Activated effector memory CD4-positive, alpha-beta T cell treated with anti-CD3 and anti-CD28 coated beads, Interleukin-2, amount 50 U/mL, for 16 hours (primary cell): ENCODE data around the gene UTF1.
"Not testable (repeated sequence)": the region's sequence is repeated elsewhere in the genome, so short reads cannot be mapped to it uniquely, and the experiment has no call there.

Experiments used
- DNase-seq: peaks from one replicate; pipeline ENCODE4 v3.0.0-alpha.2; 2020

The UTF1 gene

DNA sequence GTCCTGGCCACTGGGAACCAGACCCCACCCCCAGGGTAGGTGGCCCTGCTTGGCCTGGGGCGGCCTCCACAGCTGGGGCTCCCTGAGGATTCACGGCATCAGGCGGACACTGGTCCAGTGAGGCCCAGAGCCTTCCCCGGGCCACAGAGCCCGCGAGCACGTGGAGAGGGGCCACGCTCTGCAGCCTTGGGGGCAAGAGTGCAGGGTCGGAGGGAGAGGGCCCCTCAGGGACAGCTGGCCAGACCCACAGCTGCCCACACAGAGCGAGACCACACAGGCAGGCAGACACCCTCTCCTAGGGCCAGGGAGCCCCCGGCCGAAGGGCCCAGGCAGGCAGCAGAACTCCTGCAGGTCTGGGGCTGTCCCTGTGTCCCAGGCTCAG, 18.3 kb downstream of the UTF1 start:
- no peak for DNase-seq

DNA sequence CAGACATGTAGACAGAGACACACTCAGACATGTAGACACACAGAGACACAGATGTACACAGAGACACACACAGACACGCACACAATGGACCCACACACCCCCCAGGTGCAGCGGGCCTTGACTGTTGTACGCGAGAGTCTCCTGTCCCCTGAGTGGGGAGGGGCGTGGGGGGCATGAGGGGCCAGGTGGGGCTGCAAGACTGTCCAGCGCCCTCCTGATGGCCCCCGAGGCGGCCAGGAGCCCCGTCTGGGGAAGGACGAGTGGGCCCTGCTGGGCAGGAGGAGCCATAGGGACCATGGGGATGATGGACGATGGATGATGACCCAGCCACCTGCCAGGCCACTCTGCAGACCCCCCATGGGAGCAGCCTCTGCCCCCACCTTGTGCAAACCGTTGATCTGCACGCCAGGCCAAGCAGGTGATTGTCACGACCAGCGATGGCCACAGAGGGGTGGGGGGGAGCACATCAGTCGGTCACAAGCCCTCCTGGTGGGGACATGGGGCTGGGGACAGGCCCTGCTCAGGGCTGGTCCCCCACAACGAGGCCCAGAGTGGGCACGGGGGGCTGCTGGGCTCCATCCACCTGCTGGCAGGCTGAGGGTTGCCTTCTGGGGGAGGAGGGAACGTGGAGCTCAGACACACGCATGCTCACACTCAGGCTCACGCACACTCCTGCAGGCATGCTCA, 19.2 kb downstream of the UTF1 start:
- no peak for DNase-seq

DNA sequence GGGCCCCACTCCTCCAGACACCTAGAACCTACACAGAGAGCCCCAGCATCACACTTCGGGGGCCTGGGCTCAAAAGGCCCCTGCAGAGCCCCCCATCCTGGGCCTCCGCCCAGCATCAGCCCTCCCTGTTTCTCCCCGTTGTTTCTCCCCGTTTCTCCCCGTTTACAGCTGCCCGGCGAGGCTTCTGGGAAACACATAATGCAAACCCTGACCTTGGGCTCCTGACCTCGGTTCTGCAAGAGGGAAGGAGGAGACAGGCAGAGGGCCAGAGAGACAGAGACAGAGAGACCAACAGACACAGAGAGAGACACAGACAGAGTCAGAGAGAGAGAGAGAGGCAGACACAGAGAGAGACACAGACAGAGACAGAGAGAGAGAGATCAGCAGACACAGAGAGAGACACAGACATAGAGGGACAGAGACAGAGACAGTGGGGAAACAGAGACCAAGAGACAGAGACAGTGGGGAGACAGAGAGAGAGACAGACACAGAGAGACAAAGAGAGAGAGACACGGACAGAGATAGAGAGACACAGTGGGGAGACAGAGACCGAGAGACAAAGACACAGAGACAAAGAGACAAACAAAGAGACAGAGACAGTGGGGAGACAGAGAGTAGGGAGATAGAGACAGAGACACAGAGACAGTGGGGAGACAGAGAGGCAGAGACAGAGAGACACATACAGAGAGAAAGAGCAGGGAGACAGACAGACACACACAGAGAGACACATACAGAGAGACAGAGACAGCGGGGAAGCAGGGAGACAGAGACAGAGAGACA, 20.1 kb downstream of the UTF1 start:
- no peak for DNase-seq

DNA sequence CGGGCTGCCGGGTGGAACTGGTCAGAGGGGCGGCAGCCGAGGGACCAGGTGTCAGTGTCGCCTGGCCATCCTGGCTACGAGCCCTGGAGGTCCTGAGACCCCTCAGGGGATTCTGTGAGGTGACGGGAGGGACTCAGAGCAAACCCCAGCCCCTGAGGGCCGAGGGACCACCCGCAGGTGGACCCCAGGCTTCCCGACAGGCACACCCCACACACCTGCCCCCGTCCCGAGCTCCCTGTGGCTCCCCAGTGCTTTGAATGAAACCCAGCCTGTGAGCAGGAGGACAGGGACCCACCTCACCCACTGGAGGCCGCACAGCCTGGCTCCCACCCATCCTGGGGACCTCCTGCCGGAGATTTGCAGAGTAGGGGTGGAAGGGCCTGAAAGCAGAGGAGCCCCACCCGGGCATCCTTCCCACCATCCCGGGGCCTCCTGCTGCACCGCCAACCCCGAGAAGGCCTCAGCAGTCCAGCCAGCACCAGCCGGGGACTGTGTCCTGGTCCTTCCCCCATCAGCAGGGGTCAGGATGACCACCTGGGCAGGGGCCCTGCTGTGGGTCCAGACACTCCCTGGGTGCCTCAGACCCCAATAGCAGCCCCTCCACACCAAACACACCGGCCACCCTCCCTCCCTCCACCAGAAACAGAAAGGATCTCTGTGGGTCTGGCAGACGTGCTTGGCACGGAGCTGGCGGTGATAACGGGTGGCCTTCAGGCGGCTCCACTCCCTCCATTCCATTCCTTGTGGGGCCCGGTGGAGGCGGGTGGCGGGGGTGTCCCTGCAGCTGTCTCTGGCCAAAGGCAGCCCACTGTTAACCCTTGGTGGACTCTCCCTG, 21.6 kb downstream of the UTF1 start:
- DNase-seq, result no peak

DNA sequence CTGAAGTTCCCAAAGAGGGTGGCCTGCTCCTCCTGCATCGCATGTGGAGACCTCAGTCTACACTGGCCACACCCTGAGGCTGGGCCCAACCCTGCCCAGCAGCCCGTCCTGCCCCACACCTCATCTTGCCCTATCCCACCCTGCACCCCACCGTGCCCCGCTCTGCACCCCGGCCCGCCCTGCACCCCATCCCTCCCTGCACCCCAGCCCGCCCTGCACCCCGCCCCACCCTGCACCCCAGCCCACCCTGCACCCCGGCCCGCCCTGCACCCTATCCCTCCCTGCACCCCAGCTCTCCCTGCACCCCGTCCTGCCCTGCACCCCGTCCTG, 22.2 kb downstream of the UTF1 start:
- no peak for DNase-seq

DNA sequence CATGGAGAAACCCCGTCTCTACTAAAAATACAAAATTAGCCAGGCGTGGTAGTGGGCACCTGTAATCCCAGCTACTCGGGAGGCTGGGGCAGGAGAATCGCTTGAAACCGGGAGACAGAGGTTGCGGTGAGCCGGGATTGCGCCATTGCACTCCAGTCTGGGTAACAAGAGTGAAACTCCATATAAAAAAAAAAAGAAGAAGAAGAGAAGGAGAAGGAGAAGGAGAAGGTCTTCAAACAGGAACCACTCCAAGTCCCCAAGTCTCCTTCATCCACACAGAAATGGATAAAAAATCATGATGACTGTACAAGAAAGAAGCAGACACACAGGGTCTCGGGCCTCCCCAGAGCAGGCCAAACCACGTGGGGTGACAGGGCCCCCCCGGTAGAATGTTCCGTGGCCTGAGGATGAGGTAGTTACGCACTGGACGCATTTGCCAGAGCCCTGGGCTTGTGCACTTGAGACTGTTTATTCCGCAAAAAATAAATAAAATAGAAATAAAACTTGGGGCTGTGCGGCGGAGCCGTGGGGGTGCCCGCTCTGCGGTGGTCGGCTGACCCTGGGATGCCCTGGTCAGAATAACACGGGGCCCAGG, 23.4 kb downstream of the UTF1 start:
- DNase-seq, result no peak

DNA sequence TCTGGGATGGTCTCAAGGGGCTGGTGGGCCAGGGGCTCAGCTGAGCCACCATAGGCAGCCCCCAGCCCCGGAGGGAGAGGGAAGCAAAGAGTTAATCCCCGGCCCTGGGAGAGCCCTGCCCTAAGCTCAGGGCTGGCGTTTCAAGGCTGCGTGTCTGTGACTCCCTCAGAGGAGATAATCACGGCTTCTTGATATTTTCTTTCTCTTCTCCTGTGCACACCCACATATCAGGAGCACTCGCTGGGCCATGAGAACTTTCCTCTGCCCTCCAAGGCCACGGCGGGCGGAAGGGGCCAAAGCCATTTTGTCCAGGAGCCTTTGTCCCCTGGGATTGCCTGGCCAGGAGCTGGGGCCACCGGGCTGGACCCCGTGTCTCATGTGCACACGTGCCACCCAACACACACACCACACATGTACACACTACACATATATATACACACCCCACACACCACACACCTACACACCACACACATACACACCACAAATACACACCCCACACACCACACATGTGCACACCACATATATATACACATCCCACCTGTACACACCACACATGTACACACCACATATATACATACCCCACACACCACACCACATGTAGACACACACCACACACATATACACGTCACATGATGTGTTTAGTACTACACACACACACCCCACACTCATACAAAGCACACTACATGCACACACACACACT, 24.6 kb downstream of the UTF1 start:
- no peak for DNase-seq

DNA sequence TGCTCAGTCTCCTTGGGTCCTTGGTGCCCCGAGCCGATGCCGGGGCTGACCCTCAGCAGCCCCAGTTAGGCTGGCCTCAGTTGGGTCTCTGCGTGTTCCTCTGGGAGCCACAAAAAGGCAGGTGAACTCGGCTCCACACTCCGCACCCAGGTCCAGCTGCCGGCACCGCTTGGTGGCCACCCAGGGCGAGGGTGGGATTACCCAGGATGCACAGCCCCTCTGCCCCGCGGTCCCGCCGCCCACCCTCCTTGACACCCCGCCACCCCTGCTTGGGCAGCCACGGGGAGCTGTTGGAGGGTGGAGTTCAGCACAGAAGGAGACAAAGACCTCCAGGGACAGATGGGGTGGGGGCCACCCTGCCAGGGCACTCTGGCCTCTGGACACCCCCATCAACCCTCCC, 25.3 kb downstream of the UTF1 start:
- no peak for DNase-seq

DNA sequence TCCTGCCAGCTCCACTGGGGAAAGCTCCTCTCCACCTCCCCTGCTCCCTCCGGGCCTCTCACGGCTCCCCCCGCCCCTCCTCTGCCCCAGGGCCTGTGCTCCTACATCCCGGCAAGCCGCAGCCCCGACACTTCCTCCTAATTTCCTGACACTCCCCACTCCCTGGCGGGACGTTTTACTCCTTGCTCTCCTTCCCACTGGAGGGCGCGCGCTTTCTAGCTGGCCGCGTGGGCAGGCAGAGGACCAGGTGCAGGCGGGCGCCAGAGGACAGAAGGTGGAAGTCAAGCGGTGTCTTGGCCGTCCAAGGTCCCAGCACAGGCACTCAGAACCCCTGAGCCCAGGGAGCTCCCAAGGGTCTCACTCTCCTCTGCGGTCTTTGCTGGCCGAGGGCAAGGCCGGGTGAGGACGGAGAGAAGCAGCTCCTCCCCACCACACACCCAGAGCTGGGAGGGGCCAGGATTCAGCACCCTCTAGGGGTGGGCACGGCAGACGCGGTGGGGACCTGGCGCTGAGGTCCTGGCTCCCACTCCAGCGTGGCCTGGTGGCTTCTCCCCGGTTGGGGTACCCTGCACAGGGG, 27.6 kb downstream of the UTF1 start:
- DNase-seq, result no peak

DNA sequence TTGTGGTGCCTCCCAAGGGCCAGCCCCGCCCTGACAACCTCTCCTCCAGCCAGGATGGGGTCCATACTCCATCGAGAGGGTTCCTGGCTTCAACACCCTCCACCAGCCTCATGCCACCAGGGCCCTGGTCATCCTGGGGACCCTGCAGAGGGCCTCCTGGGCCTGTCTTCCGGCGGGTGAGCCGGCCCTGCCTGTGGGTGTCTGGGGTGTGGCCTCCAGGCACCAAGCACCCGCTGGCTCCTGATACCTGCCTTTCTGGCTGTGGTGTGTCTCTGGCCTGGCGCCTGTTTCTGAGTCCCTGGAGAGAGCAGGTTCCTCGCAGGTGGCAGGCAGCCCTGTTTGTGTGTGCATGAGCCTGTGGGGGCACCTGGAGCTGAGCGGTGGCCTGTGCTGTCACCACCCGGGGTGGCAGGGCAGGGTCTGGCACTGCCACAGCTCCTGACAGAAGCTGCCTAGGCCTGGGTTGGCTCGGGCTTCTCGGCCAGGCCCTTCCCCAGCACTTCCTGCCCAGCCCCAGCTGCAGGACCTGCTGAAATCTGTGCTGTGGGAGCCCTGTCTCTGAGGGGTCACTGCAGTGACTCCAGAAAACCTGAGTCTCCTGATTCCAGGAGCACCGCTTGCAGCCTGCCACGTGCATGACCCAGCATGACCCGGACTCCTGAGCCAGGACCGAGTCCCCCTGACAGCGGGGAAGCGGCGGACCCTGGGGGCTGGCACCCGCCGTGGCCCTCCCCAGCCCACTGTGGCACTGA, 28.2 kb downstream of the UTF1 start:
- peak; percentile 76 for DNase-seq

DNA sequence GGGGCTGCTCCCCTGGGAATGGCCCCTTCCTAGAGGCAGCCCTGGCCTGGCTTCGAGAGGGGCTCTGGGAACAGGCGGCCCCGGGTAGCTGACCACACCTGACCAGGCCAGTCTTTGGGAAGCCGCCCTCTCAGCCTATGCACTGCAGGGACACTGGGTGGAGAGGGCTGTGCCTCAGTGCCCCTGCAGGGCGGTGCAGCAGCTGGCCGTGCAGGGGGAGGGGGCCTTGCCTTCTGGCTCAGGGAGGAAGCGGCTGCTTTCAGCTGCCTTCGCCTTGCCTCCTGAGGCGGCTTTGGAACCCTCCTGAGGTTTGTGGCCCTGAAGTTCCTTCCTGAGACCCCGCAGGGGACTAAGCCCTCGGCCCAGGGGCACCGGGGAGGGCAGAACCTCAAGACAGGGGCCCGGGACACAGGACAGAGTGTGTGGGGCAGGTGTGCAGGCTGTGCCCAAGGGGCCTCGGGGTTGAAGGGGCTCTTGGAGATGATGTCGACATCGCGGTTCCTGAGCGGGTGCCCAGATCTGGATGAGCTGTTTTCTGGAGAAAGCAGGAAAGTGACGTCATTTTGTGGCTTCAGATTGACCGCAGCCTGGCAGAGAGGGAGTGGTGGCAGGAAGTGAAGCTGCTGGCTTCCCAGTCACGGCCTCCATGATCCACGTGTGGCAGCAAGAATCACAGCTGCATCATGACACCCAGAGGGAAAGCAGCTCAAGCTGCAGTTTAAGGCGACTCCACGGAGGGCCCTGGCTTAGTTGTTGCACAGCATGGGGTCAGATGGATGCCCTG, 29.0 kb downstream of the UTF1 start:
- DNase-seq, result peak; percentile 93

DNA sequence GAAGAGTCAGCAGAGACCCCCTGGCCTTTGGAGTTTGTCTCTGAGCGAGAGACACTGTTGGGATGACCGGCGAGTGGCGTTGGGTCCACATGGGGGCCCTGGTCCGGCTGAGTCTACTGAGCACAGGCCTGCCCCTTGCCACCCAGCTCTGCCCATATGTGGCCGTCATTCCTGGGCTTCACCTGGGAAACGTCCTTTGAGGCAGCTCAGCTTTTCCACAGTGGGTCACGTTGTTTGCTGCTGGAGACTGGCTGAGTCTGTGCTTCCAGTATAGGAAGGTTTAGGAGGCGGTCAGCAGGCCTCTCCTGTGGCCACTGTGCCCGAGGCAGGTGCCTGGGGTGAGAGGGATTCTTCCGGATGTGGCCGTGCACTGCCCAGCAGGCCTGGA, 29.6 kb downstream of the UTF1 start:
- DNase-seq, result no peak

DNA sequence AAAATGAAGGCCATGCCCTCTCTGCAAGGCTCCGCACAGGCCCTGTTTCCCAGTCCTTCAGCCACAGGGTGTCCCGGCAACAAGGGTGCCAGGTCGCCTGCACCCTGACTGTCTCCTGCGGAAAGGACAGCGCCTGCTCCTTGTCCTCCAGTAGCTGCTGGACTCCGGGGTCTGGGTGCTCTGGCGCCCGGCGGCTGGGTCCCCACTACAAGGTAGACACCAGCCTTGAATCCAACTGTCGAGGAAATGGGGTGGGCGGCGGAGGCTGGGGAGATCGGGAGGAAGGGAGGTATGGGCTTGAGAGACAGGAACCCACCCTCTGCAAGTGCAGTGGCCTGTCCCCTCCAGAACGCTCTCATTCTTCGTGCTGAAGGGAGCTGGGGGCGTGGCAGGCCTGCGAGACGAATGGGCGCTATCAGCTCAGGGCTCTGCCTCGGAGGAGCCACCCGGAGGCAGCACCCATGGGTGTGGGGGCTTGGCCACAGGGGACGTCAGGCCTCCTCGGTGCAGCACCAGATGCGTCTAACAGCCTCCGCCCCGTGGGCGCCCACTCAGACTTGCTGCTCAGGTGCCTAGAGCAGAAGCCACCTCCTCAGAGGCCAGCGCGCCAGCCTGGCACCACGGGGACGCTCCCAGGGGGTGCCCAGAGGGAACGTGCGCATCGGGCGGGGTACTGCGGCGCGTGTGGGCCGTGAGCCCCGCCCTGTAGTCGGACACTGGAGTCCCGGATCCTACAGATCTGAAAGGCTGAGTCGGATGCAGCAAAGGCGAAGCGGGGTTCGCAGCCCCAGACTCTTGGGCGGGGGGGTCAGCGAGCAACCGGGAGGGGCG, 31.1 kb downstream of the UTF1 start:
- DNase-seq, result peak; percentile 86

DNA sequence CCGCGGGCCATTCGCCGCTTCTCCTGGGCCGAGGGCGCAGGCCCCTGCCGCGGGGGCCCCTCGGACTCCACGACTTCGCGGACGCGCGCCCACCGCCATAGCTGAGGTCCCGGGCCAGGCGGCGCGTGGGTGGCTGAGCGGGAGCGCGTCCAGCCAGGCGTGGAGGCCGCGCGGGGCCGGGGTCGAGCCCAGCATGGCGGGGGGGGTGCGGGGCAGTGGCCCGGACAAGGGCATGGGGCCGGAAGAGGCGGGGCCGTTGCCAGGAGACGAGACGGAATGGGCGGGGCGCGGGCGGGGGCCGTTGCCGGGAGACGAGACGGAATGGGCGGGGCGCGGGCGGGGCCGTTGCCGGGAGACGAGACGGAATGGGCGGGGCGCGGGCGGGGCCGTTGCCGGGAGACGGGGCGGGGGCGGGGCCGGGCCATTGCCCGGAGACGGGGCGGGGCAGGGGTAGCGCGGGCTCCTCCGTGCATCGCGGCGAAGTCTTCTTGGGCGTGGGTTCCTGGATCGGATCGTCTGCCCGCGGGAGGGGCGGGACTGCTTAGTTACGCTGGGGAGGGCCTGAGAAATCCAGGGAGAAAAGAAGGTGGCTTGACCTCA, 31.8 kb downstream of the UTF1 start:
- DNase-seq, result peak; percentile 93

DNA sequence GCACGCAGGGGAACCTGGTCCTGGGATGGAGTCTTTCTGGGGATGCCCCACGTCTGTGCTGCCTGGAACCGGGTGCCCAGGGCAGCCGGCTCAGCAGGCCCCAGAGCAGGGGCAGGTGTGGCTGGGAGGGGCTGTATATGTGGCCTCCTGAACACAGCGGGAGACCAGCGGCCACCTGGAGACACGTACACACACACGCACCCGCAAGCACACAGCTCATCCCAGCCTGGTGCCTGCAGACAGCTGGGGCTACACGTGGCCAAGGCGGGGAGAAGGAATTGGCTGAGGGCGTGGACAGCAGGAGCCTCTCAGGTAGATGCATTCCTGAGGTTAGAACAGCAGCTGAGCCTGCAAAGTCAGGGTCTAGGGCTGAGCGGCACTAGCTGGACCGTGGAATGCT, 32.7 kb downstream of the UTF1 start:
- no peak for DNase-seq

DNA sequence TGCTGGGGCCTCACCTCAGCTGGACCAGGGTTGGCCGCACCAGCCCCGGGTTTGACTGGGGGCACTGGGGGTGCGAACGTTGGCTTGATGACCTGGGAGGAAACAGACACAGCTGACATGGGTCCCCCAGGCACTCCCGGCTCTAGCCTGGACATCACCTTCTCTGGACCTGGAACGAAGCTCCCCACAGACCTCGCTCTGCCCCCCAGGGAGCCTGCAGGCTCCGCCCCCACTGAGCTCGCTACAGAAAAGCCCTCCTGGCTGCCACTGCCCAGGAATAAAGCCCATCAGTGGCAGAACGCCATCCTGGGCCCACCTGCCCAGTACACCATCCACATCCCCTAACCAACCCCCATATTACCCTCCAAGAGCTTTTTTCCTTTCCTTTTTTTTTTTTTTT, 33.7 kb downstream of the UTF1 start:
- no peak for DNase-seq

DNA sequence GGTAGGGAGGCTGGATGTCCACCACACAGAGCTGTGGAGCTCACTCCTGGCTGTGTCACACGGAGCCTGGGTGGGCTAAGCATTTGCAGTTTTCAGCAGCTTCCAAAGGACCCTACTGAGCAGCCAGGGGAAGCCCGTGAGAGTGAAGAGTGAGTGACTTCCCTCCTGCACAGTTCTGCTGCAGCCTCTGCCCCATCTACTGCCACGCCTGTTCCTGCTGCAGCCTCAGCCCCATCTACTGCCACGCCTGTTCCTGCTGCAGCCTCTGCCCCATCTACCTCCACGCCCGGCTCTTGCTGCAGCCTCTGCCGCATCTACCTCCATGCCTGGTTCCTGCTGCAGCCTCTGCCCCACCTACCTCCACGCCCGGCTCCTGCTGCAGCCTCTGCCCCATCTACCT, 34.4 kb downstream of the UTF1 start:
- peak; percentile 78 for DNase-seq

DNA sequence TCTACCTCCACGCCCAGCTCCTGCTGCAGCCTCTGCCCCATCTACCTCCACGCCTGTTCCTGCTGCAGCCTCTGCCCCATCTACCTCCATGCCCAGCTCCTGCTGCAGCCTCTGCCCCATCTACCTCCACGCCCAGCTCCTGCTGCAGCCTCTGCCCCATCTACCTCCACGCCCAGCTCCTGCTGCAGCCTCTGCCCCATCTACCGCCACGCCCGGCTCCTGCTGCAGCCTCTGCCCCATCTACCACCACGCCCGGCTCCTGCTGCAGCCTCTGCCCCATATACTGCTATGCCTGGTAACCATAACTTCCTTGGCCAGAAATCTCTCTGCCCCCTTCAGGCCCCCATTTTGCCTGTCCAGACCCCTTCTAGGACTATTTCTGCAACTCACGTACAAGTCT, 35.0 kb downstream of the UTF1 start:
- DNase-seq, result not testable (repeated sequence)

DNA sequence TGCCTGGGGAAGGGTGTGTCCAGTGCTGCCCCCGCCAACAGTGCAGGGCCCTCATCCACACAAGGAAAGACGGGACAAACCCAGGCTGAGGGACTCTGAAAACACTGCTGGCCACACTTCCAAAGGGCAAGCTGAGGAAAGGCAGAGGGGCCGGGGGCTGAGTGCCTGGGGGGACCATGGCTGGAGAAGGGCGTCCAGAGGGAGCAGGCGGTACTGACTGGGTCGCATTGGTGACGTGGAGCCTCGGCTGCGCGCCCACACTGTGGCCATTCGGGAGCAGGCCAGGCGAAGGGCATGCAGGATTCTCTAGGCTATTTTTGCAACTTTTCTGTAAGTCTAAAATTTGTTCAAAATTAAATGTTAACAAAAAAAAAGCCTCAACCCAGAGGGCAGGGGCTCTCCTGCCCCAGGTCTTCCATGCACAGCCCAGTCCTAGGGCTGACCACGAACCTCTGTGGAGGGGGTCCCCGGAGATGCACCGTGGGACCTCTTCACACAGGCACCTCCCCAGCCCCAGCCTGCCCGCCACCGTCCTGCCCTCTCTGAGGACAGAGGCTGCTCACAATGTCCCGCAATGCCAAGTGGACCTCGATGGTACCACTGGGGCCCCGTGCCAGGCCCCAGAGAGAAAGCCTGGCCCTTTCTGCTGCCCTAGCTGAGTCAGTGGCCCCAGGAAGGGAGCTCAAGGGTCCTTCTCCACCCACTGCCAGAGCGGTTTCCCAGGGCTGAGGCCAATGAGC, 36.2 kb downstream of the UTF1 start:
- no peak for DNase-seq
